ENCODE data around the gene ABCC4. TPM values are rescaled to one million over a fixed set of nuclear protein-coding genes. Genes with fewer than 3 reads are reported as not detected.

The ABCC4 gene
- total and polyA plus RNA-seq, 9 of the 15 experiments (the other 6 are each of a cell fraction or from before 2014, with no cell fraction given), result 9.4 to 46.1 (median 25.4) TPM

DNA sequence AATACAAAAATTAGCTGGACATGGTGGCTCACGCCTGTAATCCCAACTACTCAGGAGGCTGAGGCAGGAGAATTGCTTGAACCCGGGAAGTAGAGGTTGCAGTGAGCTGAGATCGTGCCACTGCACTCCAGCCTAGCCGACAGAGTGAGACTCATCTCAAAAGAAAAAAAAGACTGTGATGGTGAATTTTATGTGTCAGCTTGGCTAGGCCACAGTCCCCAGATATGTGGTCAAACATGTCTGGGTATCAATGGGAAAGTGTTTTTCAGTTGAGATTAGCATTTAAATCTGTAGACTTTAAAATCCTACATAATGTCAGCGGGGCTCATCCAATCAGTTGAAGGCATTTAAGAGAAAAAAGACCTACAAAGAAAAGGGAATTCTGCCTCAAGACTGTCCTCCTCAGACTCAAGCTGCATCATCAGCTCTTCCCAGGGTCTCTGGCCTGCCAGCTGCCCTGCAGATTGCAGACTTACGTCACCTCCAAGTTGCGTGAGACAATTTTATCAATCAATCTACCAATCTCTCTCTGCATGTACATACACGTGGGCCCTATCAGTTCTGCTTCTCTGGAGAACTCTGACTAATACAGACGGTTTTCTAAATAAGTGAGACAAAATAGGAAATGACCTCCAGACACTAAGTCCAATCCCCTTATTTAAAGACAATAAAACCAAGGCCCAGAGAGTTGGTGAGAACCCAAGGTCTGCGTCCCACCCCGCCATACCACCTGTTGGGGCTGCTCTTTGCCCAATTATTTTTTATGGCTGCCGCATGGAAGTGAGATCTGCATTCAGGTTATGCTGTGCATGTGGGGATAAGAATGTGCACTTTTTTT is 99.2 kb downstream of the ABCC4 start (continued):
- TF ChIP-seq JUND (IDR thresholded peaks at IDR 0.05; ENCODE audit: borderline replicate concordance, low read depth, low read length) (peak; percentile 92), JUND (tag; IDR thresholded peaks at IDR 0.05; ENCODE audit: borderline replicate concordance, low read depth, low read length) (peak; percentile 88; the same call in 2 of the 3 replicates), CBX3 (IDR thresholded peaks at IDR 0.05; ENCODE audit: borderline replicate concordance in 1 of 2, low read length in 2 of 2) (no peak), MECOM (CRISPR knock-in tag; IDR thresholded peaks at IDR 0.05) (no peak), GATA2 (CRISPR knock-in tag; IDR thresholded peaks at IDR 0.05) (peak; percentile 79), RCOR1 (IDR thresholded peaks at IDR 0.05; ENCODE audit: borderline replicate concordance in 1 of 2, low read depth in 2 of 2, low read length in 2 of 2) (peak in 1 of 2 experiments; percentile 75; a peak in 2 of 4 replicates), ZNF134 (CRISPR knock-in tag; conservative IDR thresholded peaks at IDR 0.05) (0 out of 2 replicates have a peak, but pooled peaks have one; percentile 39), KDM1A (IDR thresholded peaks at IDR 0.05) (peak in 1 of 2 experiments; percentile 9; a peak in 1 of 4 replicates), TAL1 (IDR thresholded peaks at IDR 0.05) (peak; percentile 67), MYC (IDR thresholded peaks at IDR 0.05; ENCODE audit: low read depth, low read length) (peak; percentile 85), MYC (CRISPR knock-in tag; IDR thresholded peaks at IDR 0.05; ENCODE audit: borderline replicate concordance, low read depth) (no peak), RBM25 (IDR thresholded peaks at IDR 0.05; ENCODE audit: low read depth, low read length, severe bottlenecking) (no peak), KLF1 (tag; IDR thresholded peaks at IDR 0.05) (no peak), ZNF766 (CRISPR knock-in tag; conservative IDR thresholded peaks at IDR 0.05) (0 out of 2 replicates have a peak, but pooled peaks have one; percentile 27), SMAD4 (CRISPR knock-in tag; conservative IDR thresholded peaks at IDR 0.05) (peak; percentile 90), BHLHE40 (IDR thresholded peaks at IDR 0.05; ENCODE audit: low read length) (peak; percentile 68), DPF2 (IDR thresholded peaks at IDR 0.05) (peak; percentile 74; the same call in 1 of the 2 replicates)
- TF ChIP-seq, protein P1, sequence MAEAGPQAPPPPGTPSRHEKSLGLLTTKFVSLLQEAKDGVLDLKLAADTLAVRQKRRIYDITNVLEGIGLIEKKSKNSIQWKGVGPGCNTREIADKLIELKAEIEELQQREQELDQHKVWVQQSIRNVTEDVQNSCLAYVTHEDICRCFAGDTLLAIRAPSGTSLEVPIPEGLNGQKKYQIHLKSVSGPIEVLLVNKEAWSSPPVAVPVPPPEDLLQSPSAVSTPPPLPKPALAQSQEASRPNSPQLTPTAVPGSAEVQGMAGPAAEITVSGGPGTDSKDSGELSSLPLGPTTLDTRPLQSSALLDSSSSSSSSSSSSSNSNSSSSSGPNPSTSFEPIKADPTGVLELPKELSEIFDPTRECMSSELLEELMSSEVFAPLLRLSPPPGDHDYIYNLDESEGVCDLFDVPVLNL (CRISPR knock-in tag; IDR thresholded peaks at IDR 0.05; ENCODE audit: low read depth), result no peak
- TF ChIP-seq, protein P2, sequence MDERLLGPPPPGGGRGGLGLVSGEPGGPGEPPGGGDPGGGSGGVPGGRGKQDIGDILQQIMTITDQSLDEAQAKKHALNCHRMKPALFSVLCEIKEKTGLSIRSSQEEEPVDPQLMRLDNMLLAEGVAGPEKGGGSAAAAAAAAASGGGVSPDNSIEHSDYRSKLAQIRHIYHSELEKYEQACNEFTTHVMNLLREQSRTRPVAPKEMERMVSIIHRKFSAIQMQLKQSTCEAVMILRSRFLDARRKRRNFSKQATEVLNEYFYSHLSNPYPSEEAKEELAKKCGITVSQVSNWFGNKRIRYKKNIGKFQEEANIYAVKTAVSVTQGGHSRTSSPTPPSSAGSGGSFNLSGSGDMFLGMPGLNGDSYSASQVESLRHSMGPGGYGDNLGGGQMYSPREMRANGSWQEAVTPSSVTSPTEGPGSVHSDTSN (CRISPR knock-in tag; IDR thresholded peaks at IDR 0.05; ENCODE audit: low read depth), result no peak
- TF ChIP-seq, protein P2 (tag; conservative IDR thresholded peaks at IDR 0.05; ENCODE audit: low read depth), result peak; percentile 43; the same call in 1 of the 2 replicates
- TF ChIP-seq, protein P3, sequence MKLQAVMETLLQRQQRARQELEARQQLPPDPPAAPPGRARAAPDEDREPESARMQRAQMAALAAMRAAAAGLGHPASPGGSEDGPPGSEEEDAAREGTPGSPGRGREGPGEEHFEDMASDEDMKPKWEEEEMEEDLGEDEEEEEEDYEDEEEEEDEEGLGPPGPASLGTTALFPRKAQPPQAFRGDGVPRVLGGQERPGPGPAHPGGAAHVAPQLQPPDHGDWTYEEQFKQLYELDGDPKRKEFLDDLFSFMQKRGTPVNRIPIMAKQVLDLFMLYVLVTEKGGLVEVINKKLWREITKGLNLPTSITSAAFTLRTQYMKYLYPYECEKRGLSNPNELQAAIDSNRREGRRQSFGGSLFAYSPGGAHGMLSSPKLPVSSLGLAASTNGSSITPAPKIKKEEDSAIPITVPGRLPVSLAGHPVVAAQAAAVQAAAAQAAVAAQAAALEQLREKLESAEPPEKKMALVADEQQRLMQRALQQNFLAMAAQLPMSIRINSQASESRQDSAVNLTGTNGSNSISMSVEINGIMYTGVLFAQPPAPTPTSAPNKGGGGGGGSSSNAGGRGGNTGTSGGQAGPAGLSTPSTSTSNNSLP (IDR thresholded peaks at IDR 0.05; ENCODE audit: borderline replicate concordance, low read depth, low read length), result peak; percentile 33; the same call in 1 of the 2 replicates

Data from K562 (cell line).